Stimulated activated CD4-positive, alpha-beta T cell treated with anti-CD3 and anti-CD28 coated beads, TNF-alpha, amount 100 ng/mL, for 24 hours (primary cell): Measurements from ENCODE around the gene NUDT12.

Experiments
- DNase-seq, 3 experiments: peaks; one replicate each; pipeline ENCODE4 v3.0.0-alpha.2; 2020; ENCODE audit warnings: low read depth in 3 of 3

Gene NUDT12

DNA sequence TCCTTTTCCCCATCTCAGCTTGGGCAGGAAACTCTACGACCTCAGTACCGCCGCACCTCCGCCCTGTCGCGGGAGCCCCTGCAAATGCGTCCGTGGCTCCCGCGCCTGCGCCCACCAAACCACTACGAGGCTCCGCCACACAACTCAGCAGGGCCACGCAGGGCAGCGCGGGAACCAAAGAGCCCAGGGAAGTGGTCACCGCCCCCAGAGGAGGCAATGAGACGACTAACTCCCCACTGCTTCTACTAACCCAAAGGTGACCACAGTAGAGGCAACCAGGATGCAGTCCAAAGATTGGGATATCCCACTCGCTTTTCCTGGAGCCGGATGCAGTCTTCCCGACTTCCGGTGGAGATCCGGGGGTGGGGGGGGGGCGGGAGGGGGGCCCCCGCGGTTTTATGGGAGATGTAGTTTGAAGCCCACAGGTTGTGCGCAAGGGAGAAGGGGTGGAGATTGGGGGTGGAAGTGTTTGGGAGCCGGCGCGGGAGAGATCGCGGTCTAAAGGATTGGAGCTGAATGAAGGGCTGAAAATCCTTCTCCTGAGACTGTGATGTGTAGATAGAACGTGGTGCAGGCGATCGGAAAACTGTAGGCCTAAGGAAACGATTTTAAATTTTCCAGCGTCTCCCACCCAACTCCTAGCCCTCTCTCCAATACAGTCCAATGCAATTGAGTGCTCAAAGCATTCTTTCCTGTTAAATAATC lies at the start of gene NUDT12:
Gene NUDT12 (minus strand): TSS at position 337 of the 705 bp plus-strand sequence. CDS start 2,541 bp downstream, outside the sequence.
- DNase-seq, result peak; percentile 16 to 42 (median 17)

DNA sequence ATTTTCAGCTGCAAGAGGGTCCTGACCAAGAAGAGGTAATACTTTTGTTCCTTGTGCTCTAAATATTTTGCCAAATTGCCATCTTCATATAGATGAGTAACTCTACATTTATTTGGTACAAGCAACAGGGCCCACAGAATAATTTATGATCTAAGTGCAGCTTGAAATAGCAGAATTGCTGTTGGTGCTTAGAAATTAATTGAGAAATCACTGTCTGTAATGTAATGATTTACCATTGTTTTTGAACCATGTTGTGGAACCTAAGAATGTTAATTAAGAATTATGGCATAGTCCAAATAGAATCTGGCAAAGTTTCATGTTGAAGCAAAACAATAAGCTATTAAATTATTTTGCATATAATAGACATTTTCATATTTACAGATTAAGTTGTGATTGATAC lies 44.8 kb upstream of the NUDT12 start:
- no peak for DNase-seq

DNA sequence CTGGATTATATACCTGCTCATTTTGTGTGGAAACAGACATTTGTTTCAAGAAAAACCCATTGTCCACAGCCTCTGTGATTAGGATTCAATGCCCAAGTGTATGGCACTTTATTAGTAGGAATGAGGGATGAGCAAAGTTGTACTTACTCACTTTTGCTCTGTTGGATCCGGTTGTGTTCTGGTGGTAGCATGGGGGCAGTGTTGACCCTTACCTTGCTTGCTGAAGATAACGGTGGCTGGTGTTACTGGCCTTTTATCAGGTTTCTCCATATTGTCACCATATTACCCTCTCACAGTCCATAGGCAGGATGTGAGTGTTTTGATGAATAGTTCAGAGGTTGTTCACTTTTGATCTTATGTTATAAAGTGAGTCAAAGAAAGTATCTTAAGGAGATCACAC lies 42.7 kb upstream of the NUDT12 start:
- no peak for DNase-seq

DNA sequence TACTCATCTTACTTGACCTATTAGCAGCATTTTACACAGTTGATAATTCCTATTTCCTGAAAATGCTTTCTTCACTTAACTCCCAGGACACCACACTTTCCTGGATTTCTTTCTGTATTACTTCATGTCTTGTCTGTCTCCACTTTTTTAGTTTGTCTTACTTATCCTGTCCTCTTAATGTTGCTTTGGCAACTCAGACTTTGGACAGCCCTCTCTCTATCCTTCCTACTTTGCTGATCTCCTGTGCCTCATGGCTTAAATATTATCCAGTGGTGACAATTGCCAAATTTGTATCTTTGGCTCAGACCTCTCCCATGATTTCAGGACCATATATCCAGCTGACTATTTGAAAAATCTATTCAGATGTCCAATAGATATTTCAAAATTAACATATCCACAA lies 39.8 kb upstream of the NUDT12 start:
- DNase-seq, result no peak

GRCh38 chr5:103601314-103601713 lies 38.7 kb upstream of the NUDT12 start:
- no peak for DNase-seq

DNA sequence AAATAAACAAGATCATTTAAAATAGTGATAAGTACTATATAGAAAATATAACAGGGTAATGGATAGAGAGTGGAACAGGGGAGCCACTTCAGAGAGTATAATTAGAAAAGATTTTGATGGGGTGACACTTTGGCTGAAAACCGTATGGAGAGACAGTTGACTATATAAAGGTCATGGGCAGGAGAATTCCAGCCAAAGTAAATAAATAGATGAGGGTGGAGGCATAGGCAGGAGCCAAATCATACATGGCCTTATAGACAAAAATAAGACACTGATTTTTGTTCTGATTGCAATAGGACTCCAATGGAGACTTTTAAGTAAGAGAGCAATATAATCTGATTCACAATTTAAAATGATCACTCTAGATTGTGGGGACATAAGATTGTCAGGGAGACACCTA lies 37.5 kb upstream of the NUDT12 start:
- DNase-seq, result no peak

GRCh38 chr5:103598997-103599566 lies 36.5 kb upstream of the NUDT12 start:
- DNase-seq, result no peak

DNA sequence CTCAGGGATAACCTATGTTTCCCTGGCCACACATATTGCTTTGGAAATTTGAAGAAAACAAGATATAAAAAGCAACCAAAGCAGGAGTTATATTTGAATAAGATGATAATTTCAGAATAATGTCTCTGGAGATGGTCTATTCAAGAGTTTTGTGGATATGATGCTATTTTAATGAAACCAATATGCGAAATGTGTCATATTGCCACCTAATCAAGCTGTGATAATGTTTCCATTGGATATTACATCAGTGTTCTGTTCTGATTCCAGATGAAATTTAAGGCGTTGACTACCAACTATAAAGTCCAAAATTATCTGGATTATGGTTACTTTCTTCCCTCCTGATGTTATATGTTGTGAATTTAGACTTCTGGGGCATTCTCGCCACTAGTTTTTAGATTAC lies 27.6 kb upstream of the NUDT12 start:
- DNase-seq, result no peak

GRCh38 chr5:103589776-103590175 lies 27.2 kb upstream of the NUDT12 start:
- DNase-seq, result no peak

DNA sequence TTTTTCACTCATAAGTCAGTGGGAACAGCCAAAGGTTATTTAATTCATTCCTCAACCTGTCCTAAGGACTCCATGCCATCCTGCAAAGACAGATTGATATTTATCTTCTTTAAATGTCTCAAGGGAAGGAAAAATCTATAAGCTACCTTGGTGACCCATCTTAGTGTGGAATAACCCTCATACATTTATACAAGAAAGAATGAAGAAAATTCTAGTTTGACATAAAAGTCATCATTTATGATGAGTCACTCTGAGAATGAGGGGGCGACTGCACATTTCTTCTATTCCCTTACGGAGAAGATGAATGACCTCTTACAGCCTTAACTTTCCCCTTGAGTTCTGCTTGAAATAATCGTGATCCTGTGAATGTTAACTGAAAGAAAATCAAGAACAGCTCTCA lies 26.8 kb upstream of the NUDT12 start:
- no peak for DNase-seq

DNA sequence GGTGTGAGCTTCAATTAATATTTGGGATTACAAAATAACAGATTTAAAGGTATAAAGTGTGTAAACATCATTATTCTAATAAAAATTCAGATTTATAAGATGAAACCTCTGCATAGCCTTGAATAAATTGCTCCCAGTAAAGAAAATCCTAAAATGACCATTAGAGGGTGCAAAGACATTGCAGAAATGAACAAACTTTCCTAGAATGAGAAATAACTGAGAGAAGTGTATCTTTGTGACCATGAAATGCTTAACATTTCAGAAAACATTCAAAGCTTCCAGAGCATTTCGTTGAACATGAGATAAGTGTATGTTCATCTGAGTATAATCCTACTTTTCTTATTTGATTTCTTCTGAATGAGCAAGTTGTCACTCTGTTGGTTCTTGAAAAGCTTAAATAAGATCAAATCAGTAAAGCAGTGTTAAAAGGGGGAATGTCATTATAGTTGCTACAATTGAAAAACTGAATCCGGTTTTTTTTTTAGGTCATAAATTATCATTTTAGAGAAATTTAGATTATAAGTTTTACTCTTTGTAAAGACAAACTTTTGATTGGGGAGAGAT lies 24.7 kb upstream of the NUDT12 start:
- DNase-seq, result no peak

DNA sequence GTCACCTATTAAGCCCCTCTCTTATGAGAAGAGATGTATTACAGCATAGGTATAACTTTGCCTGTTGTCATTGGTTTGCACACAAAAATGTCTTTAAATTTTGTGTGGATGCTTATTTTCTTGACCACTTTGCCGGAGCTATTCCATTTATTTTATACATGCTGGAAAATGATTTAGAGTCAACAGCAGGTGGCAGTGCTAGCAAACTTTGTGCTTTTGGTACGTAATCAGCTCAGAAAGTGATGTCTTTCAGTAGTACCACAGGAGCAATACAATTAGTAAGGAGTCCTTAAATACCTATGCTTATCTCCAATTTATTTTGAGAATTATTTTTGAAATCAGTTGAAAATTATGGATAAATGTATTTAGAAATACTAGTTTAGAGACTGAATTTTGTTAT lies 19.8 kb upstream of the NUDT12 start:
- no peak for DNase-seq

GRCh38 chr5:103573411-103573810 lies 10.8 kb upstream of the NUDT12 start:
- no peak for DNase-seq

GRCh38 chr5:103572454-103572853 lies 9.9 kb upstream of the NUDT12 start:
- no peak for DNase-seq

DNA sequence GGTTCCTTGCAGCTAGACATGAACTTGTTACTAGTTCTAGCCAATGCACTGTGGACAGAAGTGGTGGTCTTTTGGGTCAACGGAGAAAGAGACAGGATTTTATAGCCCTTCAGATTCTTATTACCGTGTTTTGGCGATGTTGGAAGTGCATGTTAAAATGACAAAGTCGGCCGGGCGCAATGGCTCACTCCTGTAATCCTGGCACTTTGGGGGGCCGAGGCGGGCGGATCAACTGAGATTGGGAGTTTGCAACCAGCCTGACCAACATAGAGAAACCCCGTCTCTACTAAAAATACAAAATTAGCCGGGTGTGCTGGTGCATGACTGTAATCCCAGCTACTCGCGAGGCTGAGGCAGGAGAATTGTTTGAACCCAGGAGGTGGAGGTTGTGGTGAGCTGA lies 9.1 kb upstream of the NUDT12 start:
- no peak for DNase-seq

DNA sequence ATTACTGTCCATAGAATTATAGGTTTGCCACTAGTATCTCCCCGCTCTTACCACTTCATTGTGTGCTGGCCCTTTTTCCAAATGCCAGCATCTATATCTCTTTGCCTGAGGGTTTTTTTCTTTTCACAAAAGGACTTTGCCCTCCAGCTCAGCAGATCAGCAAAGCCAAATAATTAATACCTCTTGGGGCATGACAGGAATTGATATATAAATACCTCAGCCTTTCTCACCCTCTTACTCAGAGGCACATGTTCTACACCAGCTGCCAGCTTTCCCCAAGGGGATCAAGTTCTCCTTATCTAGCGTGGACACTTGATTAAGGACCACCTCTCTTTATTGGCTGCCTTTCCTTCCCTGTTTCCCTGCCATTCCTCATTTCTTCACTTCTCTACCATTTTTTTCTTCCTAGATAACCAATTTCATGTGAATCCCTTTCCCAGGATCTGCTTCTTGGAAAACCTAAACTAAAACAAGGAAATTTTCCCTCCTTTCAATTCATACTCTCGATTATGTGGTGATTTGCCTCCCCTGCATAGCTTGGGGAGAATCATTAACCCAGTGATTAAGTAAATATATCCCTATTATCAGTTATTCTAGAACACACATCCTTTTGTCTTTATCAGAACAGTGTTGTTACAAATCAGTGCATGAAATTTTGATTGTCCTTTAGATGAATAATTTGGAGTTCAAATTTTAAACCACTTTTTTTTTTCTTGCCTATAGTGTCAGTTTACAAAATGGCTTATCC lies 6.9 kb upstream of the NUDT12 start:
- DNase-seq, result no peak

GRCh38 chr5:103565719-103566118 lies 3.1 kb upstream of the NUDT12 start:
- DNase-seq, result no peak

- no peak for DNase-seq
Measured at GRCh38 chr5:103561685-103562452, 720 bp downstream of the NUDT12 start.

GRCh38 chr5:103560826-103561225 lies 1.8 kb downstream of the NUDT12 start:
- no peak for DNase-seq

GRCh38 chr5:103546858-103547257 lies 15.7 kb downstream of the NUDT12 start:
- DNase-seq, result no peak

DNA sequence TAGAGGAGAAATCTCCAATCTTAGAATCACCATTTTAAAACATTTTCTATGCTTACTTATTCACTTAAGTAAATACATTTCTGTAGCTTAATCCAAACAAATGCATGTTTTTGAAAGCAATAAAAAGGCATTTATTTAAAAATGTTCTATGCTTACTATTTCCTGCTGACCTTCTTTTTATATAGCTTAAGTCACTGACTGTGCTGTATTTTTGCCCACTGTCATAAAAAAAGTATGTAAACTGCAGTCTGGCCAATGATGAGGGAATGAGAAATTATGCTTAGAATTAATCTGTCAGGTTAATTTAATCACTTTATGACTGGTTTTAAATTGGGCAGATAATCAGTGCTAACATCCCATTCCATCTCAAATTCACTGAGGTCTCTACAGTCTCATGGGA lies 20.1 kb downstream of the NUDT12 start:
- no peak for DNase-seq

DNA sequence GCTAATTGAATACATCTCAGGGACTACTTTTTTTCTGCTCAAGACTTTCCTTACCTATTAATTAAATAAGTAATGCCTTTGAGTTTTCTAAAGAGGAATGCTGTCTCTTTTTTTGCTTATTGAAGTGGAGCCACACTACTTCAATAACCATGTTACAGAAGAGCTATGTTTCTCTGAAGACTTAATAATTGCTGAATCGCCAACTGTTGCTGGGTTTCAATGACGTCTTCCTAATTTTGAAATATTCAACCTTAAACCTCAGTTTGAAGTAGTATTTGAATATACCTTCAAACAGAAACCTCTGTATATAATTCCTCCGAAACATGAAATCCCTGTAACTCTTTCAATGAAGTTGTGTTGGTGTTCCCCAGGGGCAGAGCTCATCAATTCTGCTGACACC lies 21.0 kb downstream of the NUDT12 start:
- DNase-seq, result no peak
